Mesenchymal stem cell (in vitro differentiated cells and primary cell): ENCODE results near the gene RABIF.

Source experiments
- DNase-seq: peaks from one replicate; pipeline ENCODE4 v3.0.0-alpha.2; 2013
- H2AFZ ChIP-seq: one replicate; pipeline ENCODE4 v1.6.1; 2013; ENCODE audit warnings: low read depth, mild to moderate bottlenecking, control low read depth, inconsistent platforms, low read length, moderate library complexity
- H2AK5ac ChIP-seq: 2 replicates; pipeline ENCODE4 v1.6.1; 2013; ENCODE audit warnings: low read length, moderate library complexity, mild to moderate bottlenecking, inconsistent platforms; ENCODE audit not compliant: severe bottlenecking
- H2BK120ac ChIP-seq: one replicate; pipeline ENCODE4 v1.6.1; 2013; ENCODE audit warnings: low read depth, mild to moderate bottlenecking, inconsistent platforms, low read length, moderate library complexity
- H2BK12ac ChIP-seq, 2 experiments: one replicate each; pipeline ENCODE4 v1.6.1; 2013; ENCODE audit warnings: inconsistent platforms in 2 of 2, low read length in 2 of 2, mild to moderate bottlenecking in 2 of 2, moderate library complexity in 2 of 2, control low read depth in 1 of 2
- H2BK15ac ChIP-seq: one replicate; pipeline ENCODE4 v1.6.1; 2013; ENCODE audit warnings: mild to moderate bottlenecking, low read depth, inconsistent platforms; ENCODE audit not compliant: poor library complexity, severe bottlenecking
- H2BK5ac ChIP-seq: 2 replicates; pipeline ENCODE4 v1.6.1; 2013; ENCODE audit warnings: low read depth, mild to moderate bottlenecking, low read length, control low read depth, inconsistent platforms; ENCODE audit not compliant: poor library complexity, severe bottlenecking
- H3K14ac ChIP-seq, 2 experiments: one replicate each; pipeline ENCODE4 v1.6.1; 2013; ENCODE audit warnings: inconsistent platforms in 2 of 2, low read length in 2 of 2, control low read depth in 1 of 2, mild to moderate bottlenecking in 1 of 2, moderate library complexity in 1 of 2
- H3K18ac ChIP-seq, 2 experiments: one replicate each; pipeline ENCODE4 v1.6.1; 2013; ENCODE audit warnings: inconsistent platforms in 2 of 2, low read length in 2 of 2, control low read depth in 1 of 2, low read depth in 1 of 2, mild to moderate bottlenecking in 1 of 2
- H3K23ac ChIP-seq, 2 experiments: one replicate each; pipeline ENCODE4 v1.6.1; 2013; ENCODE audit warnings: inconsistent platforms in 2 of 2, low read length in 2 of 2, mild to moderate bottlenecking in 2 of 2, moderate library complexity in 2 of 2, control low read depth in 1 of 2
- H3K27ac ChIP-seq: 2 replicates; pipeline ENCODE4 v1.5.1; 2013; ENCODE audit warnings: mild to moderate bottlenecking, moderate library complexity, low read length, control low read depth, inconsistent platforms; ENCODE audit not compliant: poor library complexity, severe bottlenecking
- H3K27me3 ChIP-seq, 2 experiments: 2 replicates each; pipeline versions ENCODE4 v1.6.1 to v1.7.0; 2013; ENCODE audit warnings: low read length in 2 of 2, mild to moderate bottlenecking in 2 of 2, moderate library complexity in 2 of 2, control low read depth in 1 of 2, inconsistent platforms in 1 of 2; ENCODE audit not compliant: control insufficient read depth in 1 of 2, insufficient read depth in 1 of 2
- H3K36me3 ChIP-seq, 2 experiments: 2 replicates each; pipeline versions ENCODE4 v1.6.1 to v1.7.0; 2013; ENCODE audit warnings: low read length in 2 of 2, control low read depth in 1 of 2, inconsistent platforms in 1 of 2, low read depth in 1 of 2, mild to moderate bottlenecking in 1 of 2; ENCODE audit not compliant: insufficient read depth in 2 of 2, control insufficient read depth in 1 of 2
- H3K4ac ChIP-seq, 2 experiments: one replicate each; pipeline ENCODE4 v1.6.1; 2013; ENCODE audit warnings: inconsistent platforms in 2 of 2, low read length in 2 of 2, mild to moderate bottlenecking in 2 of 2, moderate library complexity in 2 of 2, control low read depth in 1 of 2, low read depth in 1 of 2
- H3K4me1 ChIP-seq: 2 replicates; pipeline ENCODE4 v1.6.1; 2013; ENCODE audit warnings: low read depth, low read length, control low read depth; ENCODE audit not compliant: control insufficient read depth, insufficient read depth
- H3K4me2 ChIP-seq: 2 replicates; pipeline ENCODE4 v1.6.1; 2013; ENCODE audit warnings: low read length, mild to moderate bottlenecking, inconsistent platforms; ENCODE audit not compliant: poor library complexity, severe bottlenecking
- H3K4me3 ChIP-seq, 2 experiments: 2 replicates each; pipeline versions ENCODE4 v1.5.1 to v1.7.0; 2013; ENCODE audit warnings: low read length in 2 of 2, mild to moderate bottlenecking in 2 of 2, control low read depth in 1 of 2, low read depth in 1 of 2; ENCODE audit not compliant: insufficient read depth in 1 of 2
- H3K79me1 ChIP-seq: replicated peaks from 2 replicates; pipeline ENCODE4 v1.6.1; 2013; ENCODE audit warnings: mild to moderate bottlenecking, control low read depth, low read length, inconsistent platforms; ENCODE audit not compliant: poor library complexity, severe bottlenecking
- H3K9ac ChIP-seq: 2 replicates; pipeline ENCODE4 v1.7.0; 2013; ENCODE audit warnings: mild to moderate bottlenecking, low read length, moderate library complexity
- H3K9me3 ChIP-seq: 2 replicates; pipeline ENCODE4 v1.7.0; 2013; ENCODE audit warnings: mild to moderate bottlenecking, low read length; ENCODE audit not compliant: control insufficient read depth
- H4K8ac ChIP-seq: one replicate; pipeline ENCODE4 v1.6.1; 2013; ENCODE audit warnings: inconsistent platforms, mild to moderate bottlenecking, low read length, moderate library complexity
- H4K91ac ChIP-seq: one replicate; pipeline ENCODE4 v1.6.1; 2013; ENCODE audit warnings: mild to moderate bottlenecking, low read length, inconsistent platforms
- WGBS: methylation state at CpG from one replicate; pipeline ENCODE4 v1.1.7; 2013; ENCODE audit warnings: mixed read lengths; 5-methylcytosine and 5-hydroxymethylcytosine counted together

Gene RABIF

GRCh38 chr1:202844935-202845334 is 44.0 kb downstream of the RABIF start:
- Histone ChIP-seq H3K79me1 (no peaks in the 10 kb centered on the region), H4K91ac (no peak overlapping the region), H2AK5ac (no peak overlapping the region), H2BK5ac (no peak overlapping the region), H3K4me3 (no peak overlapping the region), H2BK120ac (no peak overlapping the region), H3K18ac (no peak overlapping the region), H3K23ac (no peak overlapping the region), H3K27ac (no peak overlapping the region), H4K8ac (no peak overlapping the region), H2BK12ac (no peak overlapping the region), H3K4me1 (peaks cover 2% of the 10 kb centered on the region), H3K9me3 (no peaks in the 10 kb centered on the region), H3K4me2 (no peak overlapping the region), H2BK15ac (no peak overlapping the region), H2AFZ (no peak overlapping the region), H3K14ac (no peak overlapping the region), H3K36me3 (no peaks in the 10 kb centered on the region), H3K4ac (no peak overlapping the region), H3K9ac (no peak overlapping the region), H3K27me3 (peaks cover 0 to 42% of the 10 kb centered on the region in 2 experiments)
- WGBS: 71% methylated on average over 6 of the region's 6 CpGs
- DNase-seq: no peak

GRCh38 chr1:202844259-202844658 is 44.7 kb downstream of the RABIF start:
- Histone ChIP-seq H2AFZ (no peak overlapping the region), H3K23ac (no peak overlapping the region), H2BK120ac (no peak overlapping the region), H3K18ac (no peak overlapping the region), H4K8ac (no peak overlapping the region), H3K4me3 (no peak overlapping the region), H3K27ac (no peak overlapping the region), H2AK5ac (no peak overlapping the region), H4K91ac (no peak overlapping the region), H3K14ac (no peak overlapping the region), H3K4me2 (no peak overlapping the region), H3K27me3 (peaks cover 0 to 42% of the 10 kb centered on the region in 2 experiments), H3K4me1 (peaks cover 2% of the 10 kb centered on the region), H3K9me3 (no peaks in the 10 kb centered on the region), H3K36me3 (no peaks in the 10 kb centered on the region), H2BK15ac (no peak overlapping the region), H2BK12ac (no peak overlapping the region), H3K79me1 (no peaks in the 10 kb centered on the region), H2BK5ac (no peak overlapping the region), H3K9ac (no peak overlapping the region), H3K4ac (no peak overlapping the region)
- no peak for DNase-seq
- WGBS: 92% methylated on average over 5 of the region's 5 CpGs

GRCh38 chr1:202843081-202843480 is 45.9 kb downstream of the RABIF start:
- H2BK12ac ChIP-seq: no peak overlapping the region
- H3K4me1 ChIP-seq: peaks cover 2% of the 10 kb centered on the region
- H3K27me3 ChIP-seq: peaks cover 0 to 34% of the 10 kb centered on the region in 2 experiments
- no peak overlapping the region for H4K91ac ChIP-seq
- no peaks in the 10 kb centered on the region for H3K79me1 ChIP-seq
- H2AK5ac ChIP-seq: no peak overlapping the region
- no peak overlapping the region for H3K18ac ChIP-seq
- no peak overlapping the region for H3K27ac ChIP-seq
- no peak overlapping the region for H3K14ac ChIP-seq
- no peaks in the 10 kb centered on the region for H3K9me3 ChIP-seq
- H3K4ac ChIP-seq: no peak overlapping the region
- no peak overlapping the region for H2BK15ac ChIP-seq
- H4K8ac ChIP-seq: no peak overlapping the region
- H3K4me2 ChIP-seq: no peak overlapping the region
- H3K23ac ChIP-seq: no peak overlapping the region
- no peak overlapping the region for H3K4me3 ChIP-seq
- H3K9ac ChIP-seq: no peak overlapping the region
- H2BK5ac ChIP-seq: no peak overlapping the region
- 89% methylated on average over 11 of the region's 11 CpGs for WGBS
- no peak overlapping the region for H2AFZ ChIP-seq
- DNase-seq: no peak
- H2BK120ac ChIP-seq: no peak overlapping the region
- H3K36me3 ChIP-seq: no peaks in the 10 kb centered on the region

- no peak overlapping the region for H2BK12ac ChIP-seq
- WGBS: 94% methylated on average over 4 of the region's 5 CpGs
- H4K91ac ChIP-seq: no peak overlapping the region
- no peak overlapping the region for H2BK5ac ChIP-seq
- no peak overlapping the region for H3K23ac ChIP-seq
- no peak overlapping the region for H3K14ac ChIP-seq
- H3K18ac ChIP-seq: no peak overlapping the region
- H3K27me3 ChIP-seq: peaks cover 28 to 51% of the 10 kb centered on the region in 2 experiments
- no peaks in the 10 kb centered on the region for H3K9me3 ChIP-seq
- H4K8ac ChIP-seq: no peak overlapping the region
- no peak overlapping the region for H2AFZ ChIP-seq
- no peak overlapping the region for H2BK120ac ChIP-seq
- H3K4me2 ChIP-seq: no peak overlapping the region
- H3K79me1 ChIP-seq: no peaks in the 10 kb centered on the region
- no peak overlapping the region for H3K4me3 ChIP-seq
- no peak for DNase-seq
- H2BK15ac ChIP-seq: no peak overlapping the region
- no peak overlapping the region for H2AK5ac ChIP-seq
- H3K4me1 ChIP-seq: no peaks in the 10 kb centered on the region
- no peak overlapping the region for H3K9ac ChIP-seq
- no peak overlapping the region for H3K4ac ChIP-seq
- H3K36me3 ChIP-seq: no peaks in the 10 kb centered on the region
- no peak overlapping the region for H3K27ac ChIP-seq
These were observed 51.1 kb downstream of the RABIF start for GRCh38 chr1:202837746-202838262.
